Activated naive CD4-positive, alpha-beta T cell treated with anti-CD3 and anti-CD28 coated beads, Interleukin-2, amount 50 U/mL, for 24 hours (primary cell): ENCODE data around the gene HAPLN3.

Experiments
- H3K27ac Mint-ChIP-seq: one replicate; pipeline ENCODE4 v1.8.0; 2021; ENCODE audit warnings: mild to moderate bottlenecking, mixed read lengths
- H3K27me3 Mint-ChIP-seq: one replicate; pipeline ENCODE4 v1.8.0; 2021; ENCODE audit warnings: mixed read lengths
- H3K36me3 Mint-ChIP-seq: one replicate; pipeline ENCODE4 v1.8.0; 2021; ENCODE audit warnings: mixed read lengths
- H3K4me1 Mint-ChIP-seq: one replicate; pipeline ENCODE4 v1.8.0; 2021; ENCODE audit warnings: mixed read lengths
- H3K4me3 Mint-ChIP-seq: one replicate; pipeline ENCODE4 v1.8.0; 2021; ENCODE audit warnings: mild to moderate bottlenecking, mixed read lengths
- H3K9me3 Mint-ChIP-seq: one replicate; pipeline ENCODE4 v1.8.0; 2021; ENCODE audit warnings: mixed read lengths

The HAPLN3 gene

GRCh38 chr15:88887068-88887580, 8.2 kb downstream of the HAPLN3 start:
- Mint-ChIP-seq H3K4me1 (peaks cover 19% of the 10 kb centered on the region), H3K27ac (no peak overlapping the region), H3K9me3 (no peaks in the 10 kb centered on the region), H3K27me3 (no peaks in the 10 kb centered on the region), H3K4me3 (no peak overlapping the region), H3K36me3 (peaks cover 7% of the 10 kb centered on the region)

DNA sequence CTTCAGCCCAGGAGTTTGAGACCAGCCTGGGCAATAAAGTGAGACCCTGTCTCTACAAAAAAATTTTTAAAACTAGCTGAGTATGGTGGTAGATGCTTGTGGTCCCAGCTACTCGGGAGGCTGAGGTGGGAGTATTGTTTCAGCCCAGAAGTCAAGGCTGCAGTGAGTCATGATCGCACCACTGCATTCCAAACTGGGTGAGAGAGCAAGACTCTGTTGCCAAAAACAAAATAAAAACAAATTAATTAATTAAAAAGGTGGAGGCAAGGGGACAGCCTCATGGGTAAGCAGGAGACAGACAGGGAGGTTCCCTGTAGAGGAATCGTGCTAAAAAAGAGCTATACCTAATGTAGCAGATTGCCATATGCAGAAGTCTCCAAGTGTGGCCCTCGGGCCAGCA, 12.6 kb downstream of the HAPLN3 start:
- Mint-ChIP-seq H3K4me1 (peaks cover 16% of the 10 kb centered on the region), H3K36me3 (peaks cover 10% of the 10 kb centered on the region), H3K4me3 (no peak overlapping the region), H3K9me3 (no peaks in the 10 kb centered on the region), H3K27ac (no peak overlapping the region), H3K27me3 (no peaks in the 10 kb centered on the region)

DNA sequence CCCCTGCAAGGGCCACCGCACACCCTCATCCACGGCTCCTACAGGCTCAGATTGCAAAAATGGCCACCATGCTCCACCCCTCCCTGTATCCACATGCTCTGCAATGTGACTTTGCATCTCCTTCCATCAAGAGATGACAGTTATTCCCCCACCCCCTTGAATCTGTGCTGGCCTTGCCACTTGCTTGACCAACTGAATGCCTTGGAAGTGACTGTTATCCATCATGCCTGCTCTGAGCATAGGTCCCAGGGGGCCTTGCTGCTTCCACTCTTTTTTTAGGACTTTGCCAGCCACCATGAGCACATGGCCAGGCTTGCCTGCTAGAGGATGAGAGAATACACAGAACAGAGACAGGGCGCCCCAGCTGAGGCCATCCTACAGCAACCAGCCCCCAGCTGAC, 13.6 kb downstream of the HAPLN3 start:
- H3K4me3 Mint-ChIP-seq: no peak overlapping the region

DNA sequence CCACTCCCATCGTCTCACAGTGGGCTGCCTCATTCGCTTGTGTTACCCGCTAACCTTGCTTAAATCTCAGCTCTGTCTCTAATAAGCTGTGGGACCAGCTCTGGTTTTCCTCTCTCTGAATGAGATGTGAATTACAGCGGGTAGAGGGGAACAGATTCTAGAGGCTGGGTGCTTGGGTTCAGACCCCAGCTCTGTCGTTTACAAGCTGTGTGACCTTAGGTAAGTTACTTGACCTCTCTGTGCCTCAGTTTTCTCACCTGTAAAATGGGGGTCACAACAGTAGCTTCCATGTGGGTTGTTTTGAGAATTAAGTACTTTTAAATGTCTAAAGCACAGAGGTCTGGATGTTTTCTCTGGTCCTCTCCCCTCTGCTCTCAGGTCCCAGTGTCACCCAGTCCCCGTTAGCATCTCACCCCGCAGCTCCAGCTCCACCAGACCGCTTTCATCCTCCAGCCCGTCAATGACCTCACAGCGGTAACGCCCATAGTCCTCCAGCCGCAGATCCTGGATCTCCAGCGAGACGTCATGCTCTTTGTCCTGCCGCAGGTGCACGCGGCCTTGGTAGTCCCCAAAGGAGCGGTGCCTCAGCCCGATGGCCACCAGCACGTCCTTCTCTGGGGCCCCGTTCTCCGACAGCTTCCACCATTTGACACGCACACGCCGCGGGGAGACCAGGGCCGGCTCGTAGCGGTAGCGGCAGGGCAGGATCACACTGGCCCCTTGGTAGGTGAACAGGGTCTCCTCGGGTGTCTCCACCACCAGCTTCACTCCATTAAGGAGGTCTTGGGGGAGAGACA, 14.2 kb downstream of the HAPLN3 start:
- H3K27me3 Mint-ChIP-seq: no peaks in the 10 kb centered on the region
- no peak overlapping the region for H3K4me3 Mint-ChIP-seq
- peaks cover 15% of the 10 kb centered on the region for H3K36me3 Mint-ChIP-seq
- no peaks in the 10 kb centered on the region for H3K9me3 Mint-ChIP-seq
- H3K4me1 Mint-ChIP-seq: peaks cover 16% of the 10 kb centered on the region
- no peak overlapping the region for H3K27ac Mint-ChIP-seq

More for the DNA sequence above, 13.6 kb downstream of the HAPLN3 start:
- Mint-ChIP-seq H3K9me3 (no peaks in the 10 kb centered on the region), H3K4me1 (peaks cover 16% of the 10 kb centered on the region), H3K27ac (peak overlapping the region; percentile 4), H3K27me3 (no peaks in the 10 kb centered on the region), H3K36me3 (peaks cover 10% of the 10 kb centered on the region)

DNA sequence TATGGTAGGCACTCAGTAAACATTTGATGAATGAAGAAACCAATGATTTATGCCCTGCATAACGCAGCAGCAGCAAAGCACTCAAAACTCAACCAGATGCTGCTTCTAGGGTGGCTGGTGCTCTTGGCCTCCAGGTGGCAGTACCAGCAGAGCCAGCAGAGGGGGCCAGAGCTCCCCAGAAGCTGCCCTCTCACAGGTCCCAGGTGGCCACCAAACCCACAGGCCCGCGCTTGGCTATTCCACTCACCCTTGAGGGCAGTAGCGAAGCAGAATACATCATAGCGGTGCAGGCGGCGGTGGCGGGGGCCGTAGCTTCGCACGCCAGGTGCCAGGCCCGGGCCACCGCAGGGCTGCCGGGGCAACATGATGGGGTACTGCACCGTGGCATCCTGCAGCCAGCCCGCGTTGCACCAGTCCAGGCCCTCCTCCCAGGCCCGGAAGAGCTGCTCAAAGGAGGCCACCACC, 16.6 kb downstream of the HAPLN3 start:
- peaks cover 11% of the 10 kb centered on the region for H3K36me3 Mint-ChIP-seq
- H3K4me1 Mint-ChIP-seq: peaks cover 8% of the 10 kb centered on the region
- H3K9me3 Mint-ChIP-seq: no peaks in the 10 kb centered on the region
- no peak overlapping the region for H3K4me3 Mint-ChIP-seq
- H3K27ac Mint-ChIP-seq: no peak overlapping the region
- no peaks in the 10 kb centered on the region for H3K27me3 Mint-ChIP-seq

- Mint-ChIP-seq H3K27me3 (no peaks in the 10 kb centered on the region), H3K36me3 (peaks cover 11% of the 10 kb centered on the region), H3K9me3 (no peaks in the 10 kb centered on the region), H3K4me1 (peaks cover 4% of the 10 kb centered on the region), H3K27ac (no peak overlapping the region), H3K4me3 (no peak overlapping the region)
These were observed 17.4 kb downstream of the HAPLN3 start for GRCh38 chr15:88877906-88878305.

- H3K4me3 Mint-ChIP-seq: no peak overlapping the region
- H3K27me3 Mint-ChIP-seq: no peaks in the 10 kb centered on the region
- H3K27ac Mint-ChIP-seq: no peak overlapping the region
- peaks cover 11% of the 10 kb centered on the region for H3K36me3 Mint-ChIP-seq
- H3K9me3 Mint-ChIP-seq: no peaks in the 10 kb centered on the region
- H3K4me1 Mint-ChIP-seq: peaks cover 4% of the 10 kb centered on the region
These were observed 17.9 kb downstream of the HAPLN3 start for GRCh38 chr15:88877415-88877814.

GRCh38 chr15:88876573-88876972, 18.8 kb downstream of the HAPLN3 start:
- Mint-ChIP-seq H3K27me3 (no peaks in the 10 kb centered on the region), H3K4me1 (no peaks in the 10 kb centered on the region), H3K36me3 (peaks cover 8% of the 10 kb centered on the region), H3K9me3 (no peaks in the 10 kb centered on the region), H3K4me3 (no peak overlapping the region), H3K27ac (no peak overlapping the region)

DNA sequence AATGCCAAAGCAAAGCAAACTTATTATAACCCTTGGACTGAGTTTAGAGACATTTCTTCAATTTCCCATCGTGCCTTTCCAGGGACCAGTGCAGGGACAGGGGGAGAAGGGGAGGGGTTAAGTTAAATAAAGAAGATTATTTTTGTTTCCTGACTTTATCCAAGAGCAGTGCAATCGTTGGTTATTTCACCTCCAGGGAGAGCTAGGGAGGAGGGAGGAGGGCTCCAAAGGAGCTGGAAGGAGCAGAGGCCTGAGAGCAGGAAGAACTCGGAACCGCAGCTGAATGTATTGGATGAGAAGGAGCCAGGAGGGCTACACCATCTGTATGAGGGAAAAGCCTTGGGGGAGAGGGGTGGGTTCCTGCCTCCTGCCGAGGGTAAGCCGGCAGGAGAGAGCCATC, 20.7 kb downstream of the HAPLN3 start:
- Mint-ChIP-seq H3K4me1 (no peaks in the 10 kb centered on the region), H3K36me3 (peaks cover 8% of the 10 kb centered on the region), H3K9me3 (no peaks in the 10 kb centered on the region), H3K4me3 (no peak overlapping the region), H3K27me3 (no peaks in the 10 kb centered on the region), H3K27ac (no peak overlapping the region)

DNA sequence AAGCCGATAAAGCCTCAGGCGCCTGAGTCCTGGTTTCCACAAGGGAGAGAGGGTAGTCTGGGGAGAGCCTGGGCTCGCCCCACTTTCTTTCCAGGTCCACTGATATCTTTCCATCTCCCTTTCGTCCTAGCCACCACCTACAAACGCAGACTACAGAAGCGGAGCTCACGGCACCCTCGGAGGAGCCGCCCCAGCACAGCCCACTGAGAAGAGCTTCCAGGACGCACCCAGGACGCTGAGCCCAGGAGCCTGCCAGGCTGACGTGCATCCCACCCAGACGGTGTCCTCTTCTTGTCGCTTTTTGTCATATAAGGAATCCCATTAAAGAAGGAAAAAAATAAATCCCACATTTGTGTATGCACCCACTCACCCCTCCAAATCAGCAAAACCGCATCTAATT, 21.1 kb downstream of the HAPLN3 start:
- Mint-ChIP-seq H3K27ac (no peak overlapping the region), H3K36me3 (peaks cover 8% of the 10 kb centered on the region), H3K27me3 (no peaks in the 10 kb centered on the region), H3K4me3 (no peak overlapping the region), H3K9me3 (no peaks in the 10 kb centered on the region), H3K4me1 (no peaks in the 10 kb centered on the region)

GRCh38 chr15:88873786-88874185, 21.6 kb downstream of the HAPLN3 start:
- H3K36me3 Mint-ChIP-seq: peaks cover 8% of the 10 kb centered on the region
- no peaks in the 10 kb centered on the region for H3K9me3 Mint-ChIP-seq
- H3K4me1 Mint-ChIP-seq: no peaks in the 10 kb centered on the region
- no peak overlapping the region for H3K27ac Mint-ChIP-seq
- no peak overlapping the region for H3K4me3 Mint-ChIP-seq
- H3K27me3 Mint-ChIP-seq: no peaks in the 10 kb centered on the region

GRCh38 chr15:88872706-88873105, 22.6 kb downstream of the HAPLN3 start:
- no peaks in the 10 kb centered on the region for H3K27me3 Mint-ChIP-seq
- no peak overlapping the region for H3K27ac Mint-ChIP-seq
- H3K36me3 Mint-ChIP-seq: peaks cover 8% of the 10 kb centered on the region
- no peaks in the 10 kb centered on the region for H3K9me3 Mint-ChIP-seq
- no peak overlapping the region for H3K4me3 Mint-ChIP-seq
- H3K4me1 Mint-ChIP-seq: no peaks in the 10 kb centered on the region

DNA sequence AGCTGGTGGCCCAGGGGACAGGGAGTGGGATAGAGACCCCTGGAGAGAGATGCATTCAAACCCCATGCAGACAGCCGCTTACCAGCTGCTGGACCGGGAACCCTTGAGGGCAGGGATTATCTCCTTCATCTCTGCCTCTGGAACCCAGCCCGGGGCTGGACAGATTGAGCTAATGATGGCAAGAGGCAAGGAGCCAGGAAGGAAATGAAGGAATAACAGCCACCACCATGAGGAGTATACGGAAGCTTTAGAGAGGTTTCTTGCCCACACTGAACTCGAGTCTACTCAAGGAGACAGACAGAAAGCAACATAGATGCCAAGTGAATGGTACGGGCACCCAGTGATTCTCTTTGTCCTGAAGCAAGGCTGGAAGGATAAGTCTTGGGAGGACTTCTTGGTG, 23.2 kb downstream of the HAPLN3 start:
- Mint-ChIP-seq H3K9me3 (no peaks in the 10 kb centered on the region), H3K4me3 (no peak overlapping the region), H3K36me3 (peaks cover 8% of the 10 kb centered on the region), H3K4me1 (no peaks in the 10 kb centered on the region), H3K27ac (no peak overlapping the region), H3K27me3 (no peaks in the 10 kb centered on the region)

DNA sequence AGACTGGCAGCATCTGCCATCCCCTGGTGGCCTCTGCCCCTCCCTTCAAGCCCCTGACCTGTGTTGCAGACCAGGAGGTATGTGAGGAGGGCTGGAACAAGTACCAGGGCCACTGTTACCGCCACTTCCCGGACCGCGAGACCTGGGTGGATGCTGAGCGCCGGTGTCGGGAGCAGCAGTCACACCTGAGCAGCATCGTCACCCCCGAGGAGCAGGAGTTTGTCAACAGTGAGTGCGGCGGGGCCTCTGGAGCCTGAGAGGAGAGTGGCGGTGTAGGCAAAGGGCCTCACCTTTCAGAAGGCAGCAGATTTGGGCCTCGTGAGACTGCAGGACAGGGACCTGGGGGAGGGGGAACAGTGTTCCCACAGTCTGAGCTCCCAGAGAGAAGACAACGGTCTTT, 24.0 kb downstream of the HAPLN3 start:
- Mint-ChIP-seq H3K9me3 (no peaks in the 10 kb centered on the region), H3K4me1 (no peaks in the 10 kb centered on the region), H3K4me3 (no peak overlapping the region), H3K36me3 (peaks cover 5% of the 10 kb centered on the region), H3K27ac (no peak overlapping the region), H3K27me3 (no peaks in the 10 kb centered on the region)

DNA sequence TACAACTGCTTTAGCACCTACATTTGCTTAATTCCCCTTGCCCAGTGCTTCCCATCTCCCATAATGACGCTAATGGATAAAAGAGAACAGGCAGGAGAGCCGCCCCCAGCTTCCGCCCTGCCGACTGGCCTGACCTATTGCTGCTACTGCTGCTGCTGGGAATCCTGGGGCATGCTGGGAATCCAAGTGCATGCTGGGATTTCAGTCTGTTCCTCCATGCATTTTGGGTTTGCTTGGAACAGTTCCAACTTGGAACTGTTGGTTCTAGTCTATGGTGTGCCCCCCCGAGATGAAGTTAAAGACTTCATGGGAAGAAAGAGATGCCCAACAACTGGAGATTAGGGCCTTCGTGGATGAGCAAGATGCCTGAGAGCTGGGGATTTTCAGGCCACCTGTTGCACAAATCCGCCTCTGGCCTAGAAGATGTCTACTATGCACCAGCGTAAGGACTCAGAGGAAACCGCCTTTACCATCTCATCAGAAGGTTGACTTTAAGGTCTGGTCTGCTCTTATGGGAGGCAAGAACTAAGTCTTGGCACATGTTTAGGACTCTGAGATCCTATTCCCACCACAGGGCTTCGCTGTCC, 29.0 kb downstream of the HAPLN3 start:
- H3K36me3 Mint-ChIP-seq: peaks cover 2% of the 10 kb centered on the region
- H3K4me3 Mint-ChIP-seq: no peak overlapping the region
- H3K27me3 Mint-ChIP-seq: no peaks in the 10 kb centered on the region
- H3K4me1 Mint-ChIP-seq: no peaks in the 10 kb centered on the region
- H3K27ac Mint-ChIP-seq: no peak overlapping the region
- H3K9me3 Mint-ChIP-seq: no peaks in the 10 kb centered on the region

DNA sequence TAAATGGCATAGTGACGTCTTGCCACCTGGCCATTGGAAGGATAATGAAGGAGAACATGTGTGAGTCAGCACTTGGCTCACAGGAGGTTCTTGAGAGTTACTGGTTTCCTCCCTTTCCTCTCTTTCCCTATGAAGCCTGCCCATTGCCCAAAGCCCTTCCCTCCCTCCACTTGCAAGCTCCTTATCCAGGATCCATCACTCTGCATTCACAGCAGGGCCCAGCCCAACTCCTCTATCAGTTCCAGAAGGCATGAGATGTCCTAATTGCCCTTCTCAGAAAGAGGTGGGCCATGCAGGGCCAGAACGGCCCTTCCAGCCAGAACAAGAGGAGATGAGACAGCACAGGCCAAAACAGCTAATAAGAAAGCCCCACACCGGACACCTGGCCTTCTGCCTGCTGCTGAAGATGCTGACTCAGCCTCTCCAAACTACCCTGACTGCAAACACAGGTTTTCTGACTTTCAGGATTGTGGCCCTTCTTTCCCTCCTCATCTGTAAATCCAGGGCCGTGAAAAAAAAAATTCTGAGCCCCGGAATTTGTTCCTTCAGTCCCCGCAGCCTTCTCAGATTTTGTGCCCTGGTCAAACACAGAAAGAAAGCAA, 29.7 kb downstream of the HAPLN3 start:
- H3K4me1 Mint-ChIP-seq: no peaks in the 10 kb centered on the region
- H3K27ac Mint-ChIP-seq: no peak overlapping the region
- no peak overlapping the region for H3K4me3 Mint-ChIP-seq
- no peaks in the 10 kb centered on the region for H3K9me3 Mint-ChIP-seq
- no peaks in the 10 kb centered on the region for H3K27me3 Mint-ChIP-seq
- H3K36me3 Mint-ChIP-seq: peaks cover 2% of the 10 kb centered on the region
